ENCODE data around the gene MAP3K14. TPM values are rescaled to one million over a fixed set of nuclear protein-coding genes. Genes with fewer than 3 reads are reported as not detected.

The MAP3K14 gene
- total RNA-seq, 1 experiment from 2014 or later = 58.3 TPM

DNA sequence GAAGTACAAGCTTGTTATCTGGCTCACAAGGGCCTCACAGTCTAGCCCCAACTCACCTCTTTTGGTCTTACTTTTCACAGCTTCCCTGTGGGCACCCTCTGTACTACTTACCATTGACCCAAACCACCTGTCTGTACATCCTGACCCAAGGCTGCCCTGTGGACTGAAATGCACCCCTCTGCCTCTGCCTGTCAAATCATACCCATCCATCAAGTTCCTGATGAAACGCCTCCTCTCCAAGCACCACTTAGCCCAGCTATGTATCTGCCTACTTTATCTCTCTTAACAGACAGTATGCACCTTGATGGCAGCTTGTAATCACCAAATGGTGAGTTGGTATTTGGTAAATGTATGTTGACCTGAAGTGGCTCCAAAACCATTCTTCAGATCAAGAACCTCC, 7.5 kb upstream of the MAP3K14 start:
- H2AFZ ChIP-seq = no peak overlapping the region
- H3K27ac ChIP-seq = no peak overlapping the region
- ChIA-PET CTCF (no interaction called here), POLR2A (ENCODE audit: unreplicated experiment) (no interaction called here)
- H3K9me2 ChIP-seq (ENCODE audit: insufficient read depth) = no peaks in the 10 kb centered on the region
- H4K20me1 ChIP-seq (ENCODE audit: insufficient read depth) = no peaks in the 10 kb centered on the region
- no peak overlapping the region for H3K4me2 ChIP-seq
- H3K9me3 ChIP-seq (ENCODE audit: insufficient read depth, low read depth) = no peaks in the 10 kb centered on the region
- no peak for TF ChIP-seq EZH2 (IDR thresholded peaks at IDR 0.05; ENCODE audit: low read depth)
- TF ChIP-seq, protein P1, sequence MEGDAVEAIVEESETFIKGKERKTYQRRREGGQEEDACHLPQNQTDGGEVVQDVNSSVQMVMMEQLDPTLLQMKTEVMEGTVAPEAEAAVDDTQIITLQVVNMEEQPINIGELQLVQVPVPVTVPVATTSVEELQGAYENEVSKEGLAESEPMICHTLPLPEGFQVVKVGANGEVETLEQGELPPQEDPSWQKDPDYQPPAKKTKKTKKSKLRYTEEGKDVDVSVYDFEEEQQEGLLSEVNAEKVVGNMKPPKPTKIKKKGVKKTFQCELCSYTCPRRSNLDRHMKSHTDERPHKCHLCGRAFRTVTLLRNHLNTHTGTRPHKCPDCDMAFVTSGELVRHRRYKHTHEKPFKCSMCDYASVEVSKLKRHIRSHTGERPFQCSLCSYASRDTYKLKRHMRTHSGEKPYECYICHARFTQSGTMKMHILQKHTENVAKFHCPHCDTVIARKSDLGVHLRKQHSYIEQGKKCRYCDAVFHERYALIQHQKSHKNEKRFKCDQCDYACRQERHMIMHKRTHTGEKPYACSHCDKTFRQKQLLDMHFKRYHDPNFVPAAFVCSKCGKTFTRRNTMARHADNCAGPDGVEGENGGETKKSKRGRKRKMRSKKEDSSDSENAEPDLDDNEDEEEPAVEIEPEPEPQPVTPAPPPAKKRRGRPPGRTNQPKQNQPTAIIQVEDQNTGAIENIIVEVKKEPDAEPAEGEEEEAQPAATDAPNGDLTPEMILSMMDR (conservative IDR thresholded peaks at IDR 0.05) = no peak
- no peak overlapping the region for H3K4me3 ChIP-seq
- H3K4me1 ChIP-seq (replicated peaks; ENCODE audit: insufficient read depth) = peaks cover 39% of the 10 kb centered on the region
- intact Hi-C loops (cut with micrococcal nuclease; ENCODE audit: unreplicated experiment) = no loop called here
- no peaks in the 10 kb centered on the region for H3K27me3 ChIP-seq (ENCODE audit: insufficient read depth, low read depth)
- H3F3A ChIP-seq (ENCODE audit: insufficient read depth, low read depth) = peaks cover 38% of the 10 kb centered on the region
- BruUV-seq (replicated peaks) = no TSS peak
- H3K79me2 ChIP-seq (ENCODE audit: low read depth) = no peaks in the 10 kb centered on the region
- no peaks in the 10 kb centered on the region for H3K36me3 ChIP-seq (ENCODE audit: low read depth)
- DNase-seq = no peak

DNA sequence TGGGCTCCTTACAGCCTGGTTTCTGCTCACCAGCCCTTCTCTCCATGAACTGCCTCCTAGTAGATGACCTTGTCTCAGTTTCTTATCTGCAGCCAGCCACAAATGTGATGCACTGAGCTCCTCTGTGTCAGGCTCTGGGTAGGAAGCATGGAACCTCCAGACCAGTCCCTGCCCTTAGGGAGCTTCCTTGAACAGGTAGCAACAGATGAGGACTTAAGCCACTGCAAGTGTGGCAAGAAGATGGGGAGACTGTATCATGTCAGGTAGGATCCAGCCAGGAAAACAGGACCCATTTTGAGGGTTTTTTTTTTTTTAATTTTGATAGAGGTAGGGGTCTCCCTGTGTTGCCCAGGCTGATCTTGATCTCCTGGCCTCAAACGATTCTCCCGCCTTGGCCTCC, 5.3 kb upstream of the MAP3K14 start:
- H3K9me3 ChIP-seq (ENCODE audit: insufficient read depth, low read depth) = no peaks in the 10 kb centered on the region
- H3K9me2 ChIP-seq (ENCODE audit: insufficient read depth) = no peaks in the 10 kb centered on the region
- H3K79me2 ChIP-seq (ENCODE audit: low read depth) = 0 out of 2 replicates have a peak, but pooled peaks cover 5% of the 10 kb centered on the region
- H3K4me2 ChIP-seq = peak overlapping the region; percentile 98
- ChIA-PET POLR2A (ENCODE audit: unreplicated experiment) (no interaction called here), CTCF (interaction anchor here (0.7 kb wide), 1 partner anchor 10 kb away, joined by 5 read pairs; no protein-coding TSS in a partner anchor)
- peak overlapping the region; percentile 95 for H3K27ac ChIP-seq
- no peaks in the 10 kb centered on the region for H3K36me3 ChIP-seq (ENCODE audit: low read depth)
- H3F3A ChIP-seq (ENCODE audit: insufficient read depth, low read depth) = peaks cover 56% of the 10 kb centered on the region
- no peak overlapping the region for H3K4me3 ChIP-seq
- intact Hi-C loops (cut with micrococcal nuclease; ENCODE audit: unreplicated experiment) = no loop called here
- H3K27me3 ChIP-seq (ENCODE audit: insufficient read depth, low read depth) = no peaks in the 10 kb centered on the region
- DNase-seq = no peak
- no peaks in the 10 kb centered on the region for H4K20me1 ChIP-seq (ENCODE audit: insufficient read depth)
- TF ChIP-seq, protein P1 (conservative IDR thresholded peaks at IDR 0.05) = no peak
- no peak for TF ChIP-seq EZH2 (IDR thresholded peaks at IDR 0.05; ENCODE audit: low read depth)
- peaks cover 49% of the 10 kb centered on the region for H3K4me1 ChIP-seq (replicated peaks; ENCODE audit: insufficient read depth)
- H2AFZ ChIP-seq = no peak overlapping the region
- BruUV-seq (replicated peaks) = no TSS peak

DNA sequence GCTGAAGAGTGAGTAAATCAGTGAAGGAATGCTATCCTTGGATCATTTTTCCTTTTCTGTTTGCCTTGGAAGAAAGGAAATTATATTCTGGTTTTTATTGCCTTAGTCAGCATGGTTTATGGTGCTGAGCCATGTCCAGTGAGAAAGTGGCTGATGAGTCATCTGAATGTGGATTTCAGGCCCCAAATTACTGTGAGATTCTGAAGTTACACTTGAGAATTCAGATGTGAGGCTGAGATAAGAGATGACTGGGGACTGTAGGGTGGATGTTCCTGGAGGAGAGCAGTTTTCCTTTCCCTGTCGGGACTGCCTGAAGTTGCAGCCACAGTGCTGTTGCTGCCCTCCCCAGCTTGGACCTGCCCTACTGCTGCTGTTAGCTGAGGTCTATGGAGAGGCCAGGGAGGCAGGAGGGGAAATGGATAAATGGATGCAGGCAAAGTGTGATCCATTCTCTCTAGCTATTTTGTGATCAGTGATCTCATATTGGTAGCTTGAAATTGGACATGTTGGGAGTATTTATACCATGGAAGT, 4.2 kb upstream of the MAP3K14 start:
- Histone ChIP-seq H3K4me2 (peak overlapping the region; percentile 98), H4K20me1 (ENCODE audit: insufficient read depth) (no peaks in the 10 kb centered on the region), H3K79me2 (ENCODE audit: low read depth) (peaks cover 10% of the 10 kb centered on the region), H3K9me3 (ENCODE audit: insufficient read depth, low read depth) (no peaks in the 10 kb centered on the region), H3F3A (ENCODE audit: insufficient read depth, low read depth) (peaks cover 59% of the 10 kb centered on the region), H3K27ac (peak overlapping the region; percentile 95), H3K27me3 (ENCODE audit: insufficient read depth, low read depth) (no peaks in the 10 kb centered on the region), H3K4me1 (replicated peaks; ENCODE audit: insufficient read depth) (peaks cover 49% of the 10 kb centered on the region), H3K36me3 (ENCODE audit: low read depth) (no peaks in the 10 kb centered on the region), H3K9me2 (ENCODE audit: insufficient read depth) (no peaks in the 10 kb centered on the region), H2AFZ (no peak overlapping the region), H3K4me3 (peak overlapping the region; percentile 7; the same call in 1 of the 2 replicates)
- TF ChIP-seq, protein P1 (conservative IDR thresholded peaks at IDR 0.05) = no peak
- DNase-seq = peak; percentile 62 to 98
- intact Hi-C loops (cut with micrococcal nuclease; ENCODE audit: unreplicated experiment) = loop anchor here (1.0 kb wide), 1 partner anchor 50 kb away; no protein-coding TSS in a partner anchor
- ChIA-PET POLR2A (ENCODE audit: unreplicated experiment) (interaction anchor here (1.2 kb wide), 1 partner anchor 51 kb away, joined by 5 read pairs; no protein-coding TSS in a partner anchor), CTCF (interaction anchor here (0.6 kb wide), 1 partner anchor 45 kb away, joined by 3 read pairs; no protein-coding TSS in a partner anchor)
- no TSS peak for BruUV-seq (replicated peaks)
